HG02588 (cell line): Measurements from ENCODE around the gene RAD51B.

ENCODE experiments used
- ATAC-seq: cut with Tn5 transposase; IDR thresholded peaks from one replicate; pipeline ENCODE4 v1.9.1; 2021; ENCODE audit warnings: mild to moderate bottlenecking, moderate library complexity; ENCODE audit not compliant: unreplicated experiment

The RAD51B gene

DNA sequence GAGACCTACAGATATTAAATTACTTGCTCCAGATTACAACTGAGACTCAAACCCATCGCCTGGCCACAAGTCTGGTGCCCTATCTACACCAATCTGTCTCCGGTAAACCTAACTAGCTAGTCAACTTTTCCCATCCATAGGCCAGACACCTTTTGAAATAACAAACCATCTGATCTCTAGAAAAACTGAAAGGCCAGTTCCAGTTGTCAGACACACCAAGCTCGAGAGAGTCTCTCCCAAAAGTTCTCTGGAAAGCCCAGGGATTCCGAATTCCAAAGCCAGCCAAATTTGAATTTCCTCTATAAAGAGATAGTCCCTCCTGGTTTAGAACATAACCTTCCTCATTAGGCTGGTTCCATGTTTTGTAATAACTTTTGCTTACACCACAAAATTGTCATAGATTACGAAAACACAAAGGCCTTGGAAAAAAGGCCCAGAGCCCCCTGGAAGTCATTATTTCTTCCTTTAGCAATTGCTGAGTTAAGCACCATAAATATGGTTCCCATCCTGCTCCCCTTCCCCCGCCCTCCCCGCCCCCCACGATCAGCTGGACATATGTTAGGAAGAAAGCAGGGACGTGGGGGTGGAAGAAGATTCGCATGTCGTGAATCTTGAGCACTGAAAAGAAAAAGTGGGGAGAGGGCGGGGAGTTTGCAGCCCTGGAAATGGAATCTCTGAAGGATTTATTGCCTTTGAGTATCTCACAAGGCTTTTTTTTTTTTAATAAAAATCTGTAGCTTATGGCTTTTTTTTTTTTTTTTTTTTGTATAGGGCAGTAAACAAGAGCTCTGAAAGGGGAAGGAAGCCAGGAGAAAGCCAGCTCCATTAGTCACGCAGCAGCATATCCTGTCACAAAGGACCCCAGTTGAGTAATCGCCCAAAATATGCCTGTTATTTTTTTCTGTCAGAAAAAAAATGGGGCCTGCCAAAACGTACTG lies 862.9 kb downstream of the RAD51B start:
- no peak for ATAC-seq

DNA sequence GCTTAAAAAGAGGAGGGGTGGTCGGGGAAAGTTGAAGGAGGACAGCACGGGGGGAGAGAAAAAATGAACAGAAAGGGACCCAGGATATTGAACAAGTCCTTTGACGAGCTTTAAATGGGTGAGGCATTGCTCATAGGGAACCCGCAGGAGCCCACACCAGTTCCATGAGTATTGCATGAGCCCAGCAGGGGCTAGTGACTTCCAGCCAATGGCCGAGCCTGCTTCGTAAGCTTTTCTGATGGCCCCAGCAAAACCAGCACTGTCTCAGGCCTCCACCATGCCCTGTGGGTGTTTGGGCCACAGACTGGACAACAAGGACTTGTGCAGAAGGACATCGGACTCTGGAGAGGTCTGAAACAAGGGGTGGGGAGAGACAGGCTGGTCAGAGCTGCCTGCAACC lies 863.7 kb downstream of the RAD51B start:
- no peak for ATAC-seq

DNA sequence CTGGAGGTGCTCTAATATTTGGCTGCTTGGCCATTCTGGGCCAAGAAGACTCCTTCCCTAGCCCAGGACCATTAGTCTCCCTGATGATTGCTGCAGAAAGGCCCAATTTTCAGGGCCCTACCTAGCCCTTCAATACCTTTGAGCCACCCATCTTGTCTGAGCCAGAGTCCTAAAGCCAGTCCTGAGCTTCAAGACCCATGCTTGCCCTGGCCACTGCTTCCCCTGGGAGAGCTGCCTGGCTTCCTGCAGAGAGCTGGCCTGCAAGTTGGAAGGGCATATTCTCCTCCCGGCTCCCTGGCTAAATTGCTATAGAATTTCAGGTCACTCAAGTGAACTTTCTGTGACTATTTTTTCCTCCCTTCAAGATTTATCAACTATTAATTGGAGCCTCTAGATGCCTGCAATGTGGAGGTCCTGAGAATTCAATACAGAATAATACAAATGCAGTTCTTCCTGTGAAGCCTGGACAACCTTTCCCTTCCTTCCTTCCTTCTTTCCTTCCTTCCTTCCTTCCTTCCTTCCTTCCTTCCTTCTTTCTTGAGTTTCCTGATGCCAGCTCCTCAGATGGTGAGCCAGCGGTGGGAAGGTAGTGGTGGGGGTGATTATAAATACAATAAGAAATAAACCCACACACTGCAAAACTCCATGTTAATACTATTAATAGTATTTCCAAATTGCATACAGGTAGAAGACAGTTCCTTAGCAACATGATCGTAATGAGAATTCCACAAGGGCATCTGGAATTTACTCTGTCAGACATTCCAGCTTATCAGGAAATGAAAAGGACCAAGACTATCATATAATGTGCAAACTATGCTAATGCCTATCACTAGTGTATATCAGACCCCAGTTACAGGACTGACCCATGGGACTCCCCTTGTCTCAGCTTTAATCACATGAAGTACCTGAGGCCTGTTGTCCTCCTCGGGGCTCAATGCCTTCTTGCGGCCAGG lies 865.2 kb downstream of the RAD51B start:
- ATAC-seq: no peak

DNA sequence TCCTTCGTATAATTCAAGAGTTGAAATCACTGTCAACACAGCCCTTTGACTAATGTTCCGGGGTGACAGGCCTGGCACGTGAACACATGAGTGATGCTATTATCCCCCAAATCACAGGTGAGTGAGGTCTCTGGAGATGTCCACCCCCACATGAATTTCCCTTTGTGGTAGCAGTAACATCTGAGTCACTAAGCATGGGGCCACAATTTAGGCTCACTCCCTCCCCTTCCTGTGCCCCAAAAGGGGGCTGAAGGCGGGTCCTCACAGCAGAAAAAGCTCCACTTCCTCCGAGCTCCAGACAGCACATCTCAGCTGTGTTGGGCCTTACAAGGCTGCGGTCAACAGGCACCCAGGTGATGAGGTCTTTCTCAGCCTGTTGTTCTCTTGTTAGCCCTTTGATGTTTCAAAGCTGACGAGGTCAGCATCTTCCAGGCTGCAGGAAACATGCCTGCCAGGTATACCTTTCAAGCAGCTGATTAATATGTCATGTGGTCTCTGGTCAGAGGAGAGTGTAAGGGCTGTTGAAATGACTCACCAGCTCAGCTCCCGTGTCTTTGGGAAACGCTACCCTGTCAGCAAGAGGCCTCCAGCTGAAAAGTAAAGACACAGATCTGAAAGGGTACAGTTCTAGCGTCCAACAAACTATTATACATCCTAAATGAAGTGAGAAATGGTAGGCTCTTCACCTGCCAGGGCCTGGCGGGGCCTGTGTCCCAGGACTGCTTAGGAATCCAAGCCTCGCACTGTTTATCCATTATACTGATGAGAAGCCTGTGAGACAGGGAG lies 866.0 kb downstream of the RAD51B start:
- peak; percentile 69 for ATAC-seq

DNA sequence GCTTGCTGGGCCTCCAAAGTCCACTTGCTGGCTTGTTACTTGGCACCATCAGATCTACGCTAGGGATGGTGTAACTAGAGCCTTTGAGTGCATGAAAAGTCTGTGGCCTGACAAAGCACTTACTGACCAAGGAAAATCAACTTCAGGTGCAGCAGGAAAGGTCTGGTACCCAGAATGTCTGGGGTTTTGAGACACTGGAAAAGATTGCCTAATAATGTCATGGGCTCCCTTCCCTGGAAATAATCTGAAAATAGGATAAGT lies 866.6 kb downstream of the RAD51B start:
- no peak for ATAC-seq

DNA sequence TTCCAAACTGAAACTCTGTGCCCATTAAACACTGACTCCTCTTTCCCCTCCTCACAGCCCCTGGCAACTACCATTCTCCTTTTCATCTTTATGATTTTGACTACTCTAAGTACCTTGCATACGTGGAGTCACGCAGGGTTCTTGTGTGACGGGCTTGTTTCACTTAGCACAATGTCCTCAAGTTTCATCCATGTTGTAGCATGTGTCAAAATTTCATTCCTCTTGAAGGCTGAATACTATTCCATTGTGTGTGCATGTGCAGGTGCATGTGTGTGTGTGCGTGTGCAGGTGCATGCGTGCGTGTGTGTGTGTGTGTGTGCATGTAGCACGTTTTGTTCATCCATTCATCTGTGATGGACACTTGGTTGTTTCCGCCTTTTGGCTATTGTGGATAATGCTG lies 867.1 kb downstream of the RAD51B start:
- ATAC-seq: no peak

DNA sequence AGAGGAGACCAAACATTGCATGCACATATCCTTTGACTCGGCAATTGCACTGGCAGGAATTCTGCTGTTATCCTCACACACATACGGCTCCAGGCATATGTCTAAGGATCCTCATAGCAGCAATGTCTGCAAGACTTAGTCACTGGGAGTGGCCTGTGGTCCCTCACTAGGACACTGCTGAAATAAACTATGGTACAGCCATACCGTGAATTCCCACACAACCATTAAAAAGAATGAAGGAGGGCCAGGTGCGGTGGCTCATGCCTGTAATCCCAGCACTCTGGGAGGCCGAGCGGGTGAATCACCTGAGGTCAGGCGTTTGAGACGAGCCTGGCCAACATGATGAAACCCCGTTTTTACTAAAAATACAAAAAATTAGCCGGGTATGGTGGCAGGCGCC lies 868.2 kb downstream of the RAD51B start:
- ATAC-seq: no peak

- ATAC-seq: no peak
These were observed 869.3 kb downstream of the RAD51B start for GRCh38 chr14:68688872-68689371.

DNA sequence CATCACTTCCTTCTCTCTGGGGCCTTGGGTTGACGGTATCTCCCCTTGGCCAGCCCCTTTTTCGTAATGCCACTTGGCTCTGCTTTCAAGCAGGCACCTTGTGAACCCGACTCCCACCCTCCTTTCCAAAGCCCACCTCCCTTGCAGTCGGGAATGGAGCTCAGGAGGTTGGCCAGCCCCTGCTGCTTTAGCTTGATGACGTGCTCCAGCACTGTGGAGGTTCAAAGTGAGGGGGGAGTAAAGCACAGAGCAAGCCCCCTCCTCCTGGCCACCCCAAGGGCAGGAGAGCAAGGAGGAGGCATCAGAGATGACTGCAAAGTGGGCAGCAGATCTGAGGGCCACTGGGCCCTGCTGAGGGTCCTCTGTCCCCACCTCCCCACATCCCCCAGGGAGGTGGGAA lies 869.9 kb downstream of the RAD51B start:
- no peak for ATAC-seq

- no peak for ATAC-seq
These were observed 870.7 kb downstream of the RAD51B start for GRCh38 chr14:68690089-68690958.

GRCh38 chr14:68691031-68691791 lies 871.6 kb downstream of the RAD51B start:
- no peak for ATAC-seq

GRCh38 chr14:68691792-68692118 lies 872.2 kb downstream of the RAD51B start:
- ATAC-seq: no peak

DNA sequence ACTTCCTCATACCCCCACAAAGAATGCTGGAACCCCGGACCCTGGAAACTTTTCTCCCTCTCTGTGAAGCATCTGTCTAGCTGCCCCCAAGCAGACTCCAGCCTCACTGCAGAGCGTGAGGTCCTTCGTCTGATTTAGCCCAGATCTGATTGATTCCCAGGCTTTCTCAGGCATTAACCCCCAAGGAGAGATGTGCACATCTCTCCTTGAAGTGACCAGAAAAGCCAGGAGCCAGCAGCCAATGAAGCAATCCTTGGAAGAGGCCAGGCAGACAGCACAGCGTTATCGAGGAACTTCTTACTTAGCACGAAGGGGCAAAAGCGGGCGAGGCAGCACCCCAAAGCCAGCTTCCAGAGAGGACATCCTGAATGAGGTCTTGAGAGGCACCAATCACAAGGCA lies 872.6 kb downstream of the RAD51B start:
- no peak for ATAC-seq

DNA sequence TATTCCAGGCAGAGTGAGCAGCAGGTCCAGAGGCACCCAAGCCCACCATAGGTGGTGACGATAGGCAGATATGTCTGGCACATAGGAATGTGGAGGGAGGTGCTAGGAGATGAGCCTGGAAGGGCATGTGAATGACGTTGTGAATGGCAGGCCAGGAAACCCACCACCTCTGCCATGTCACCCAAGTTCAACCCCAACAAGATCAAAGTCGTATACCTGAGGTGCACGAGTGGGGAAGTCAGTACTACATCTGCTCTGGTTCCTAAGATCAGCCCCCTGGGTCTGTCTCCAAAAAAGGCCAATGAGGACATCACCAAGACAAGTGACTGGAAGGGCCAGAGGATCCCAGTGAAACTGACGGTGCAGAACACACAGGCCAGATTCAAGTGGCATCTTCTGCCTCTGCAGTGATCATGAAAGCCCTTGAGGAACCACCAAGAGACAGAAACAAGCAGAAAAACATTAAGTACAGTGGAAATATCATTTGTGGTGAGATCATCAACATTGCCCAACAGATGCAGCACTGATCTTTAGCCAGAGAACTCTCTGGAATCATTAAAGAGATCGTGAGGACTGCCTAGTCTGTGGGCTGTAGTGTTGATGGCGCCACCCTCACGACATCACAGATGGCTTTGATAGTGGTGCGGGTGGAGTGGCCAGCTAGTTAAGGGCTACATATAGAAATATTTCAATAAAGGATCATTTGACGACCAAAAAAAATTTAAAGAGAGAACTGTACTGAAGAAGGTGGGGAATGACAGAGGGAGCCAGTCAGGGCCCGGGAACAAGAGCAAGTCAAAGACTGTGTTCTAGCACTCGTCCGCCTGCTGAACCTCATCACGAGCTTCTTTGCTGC lies 873.6 kb downstream of the RAD51B start:
- ATAC-seq: no peak

DNA sequence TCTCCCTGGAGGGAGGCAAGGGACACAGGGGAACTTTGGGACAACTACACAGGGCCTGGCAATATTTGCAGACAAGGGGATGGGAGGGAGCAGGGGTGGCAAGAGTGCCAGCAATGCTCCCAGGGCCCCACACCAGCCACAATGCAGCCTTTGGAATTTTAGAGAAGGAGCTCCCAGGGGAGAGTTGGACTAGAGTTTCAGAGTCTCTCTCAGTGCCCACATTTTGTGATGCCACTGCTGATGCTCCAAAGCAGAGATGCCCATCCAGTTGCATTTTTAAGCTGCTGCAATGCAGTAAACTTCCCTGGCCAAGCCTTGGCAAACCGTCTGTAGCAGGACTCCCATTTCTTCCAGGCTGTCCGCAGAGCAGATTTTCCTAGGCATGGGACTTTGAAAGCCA lies 874.3 kb downstream of the RAD51B start:
- no peak for ATAC-seq

DNA sequence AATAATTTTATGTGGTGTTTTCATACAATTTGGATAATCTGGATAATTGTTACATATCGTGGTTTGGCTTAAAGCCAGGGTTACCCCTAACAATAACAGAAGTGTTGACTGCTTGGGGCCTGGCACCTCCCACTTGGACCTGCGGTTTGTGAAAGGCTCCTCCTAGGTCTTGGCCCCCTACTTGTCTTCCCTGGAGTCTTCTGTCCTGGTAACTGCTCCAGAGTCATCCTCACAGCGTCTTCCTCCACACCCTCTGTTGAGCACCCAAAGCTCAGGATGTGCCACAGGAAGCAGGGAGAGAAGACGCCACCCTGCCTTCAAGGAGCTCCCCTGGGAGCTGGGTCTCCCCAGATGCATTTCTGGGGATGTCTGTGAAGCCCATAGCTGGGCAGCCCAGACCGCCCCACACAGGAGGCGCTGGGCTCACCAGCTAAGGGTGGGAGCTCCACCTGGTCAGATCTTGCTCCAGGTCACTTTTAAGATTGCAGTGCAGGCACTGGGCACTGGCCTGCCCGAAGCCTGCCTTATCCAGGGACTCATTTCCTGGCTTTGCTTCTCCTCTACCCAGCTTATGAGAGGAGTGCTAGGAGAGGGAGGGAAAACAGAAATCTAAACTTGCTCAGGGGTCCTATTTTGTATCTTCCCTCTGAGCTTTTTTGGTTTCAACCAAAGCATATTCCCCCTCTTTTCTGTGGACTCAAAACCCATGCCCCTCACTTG lies 875.1 kb downstream of the RAD51B start:
- ATAC-seq: no peak

- ATAC-seq: peak; percentile 80
These were observed 875.8 kb downstream of the RAD51B start for GRCh38 chr14:68695326-68695768.

DNA sequence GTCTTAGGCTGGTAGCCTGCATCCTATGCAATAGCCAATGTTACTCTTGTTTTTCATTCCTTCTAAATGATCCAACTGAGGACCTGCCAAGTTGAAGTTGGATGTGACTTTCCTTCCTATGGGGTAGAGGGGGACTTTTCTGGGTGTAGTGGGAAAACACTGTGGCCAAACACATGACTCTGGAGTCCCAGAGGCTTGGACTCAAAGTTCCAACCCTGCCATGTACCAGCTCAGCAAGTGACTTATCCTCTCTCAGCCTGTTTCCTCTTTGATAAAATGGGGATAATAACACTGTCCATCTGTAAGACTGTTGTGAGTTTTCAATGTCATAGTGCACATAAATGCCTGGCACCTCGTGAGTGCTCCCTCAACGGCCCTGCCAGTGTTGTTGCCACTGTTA lies 876.3 kb downstream of the RAD51B start:
- no peak for ATAC-seq
